Thyroid gland (tissue), 4 donors: ENCODE results near the gene PPP6C.

ENCODE experiments used
- CTCF ChIP-seq, 6 experiments: fragments of 200-600 bp in 3 of 6; fragments of 450-650 bp in 3 of 6; sonication (generic) in 3 of 6; IDR thresholded peaks; one replicate each; pipeline ENCODE4 v1.5.1; 2016 to 2019; ENCODE audit warnings: antibody characterized with exemption in 6 of 6, mild to moderate bottlenecking in 2 of 6, inconsistent platforms in 1 of 6, moderate library complexity in 1 of 6
- POLR2A ChIP-seq, 2 donors: fragments of 450-650 bp; IDR thresholded peaks; one replicate each; pipeline ENCODE4 v1.6.1; 2017; ENCODE audit warnings: antibody characterized with exemption in 2 of 2, mild to moderate bottlenecking in 2 of 2, moderate library complexity in 1 of 2

- TF ChIP-seq CTCF (IDR thresholded peaks at IDR 0.05) = no peak
- no peak for TF ChIP-seq POLR2A (IDR thresholded peaks at IDR 0.05)
These were observed 28.2 kb downstream of the PPP6C start for GRCh38 chr9:125161284-125161918.
